HepG2 (cell line): ENCODE results near the gene ATP9A. TPM values are rescaled to one million over a fixed set of nuclear protein-coding genes. Genes with fewer than 3 reads are reported as not detected.

ENCODE experiments used
- ATAC-seq: fragments of 200-7000 bp; cut with Tn5 transposase; 3 replicates; pipeline ENCODE4 v1.9.1; 2020; ENCODE audit warnings: mild to moderate bottlenecking, moderate library complexity
- BruUV-seq: library from RNA; stranded (reverse); fragments of 400-500 nt; replicated peaks from 2 replicates; lab custom pipeline; 2021; lab: Mats Ljungman, UMichigan
- CTCF ChIA-PET: fragments of 300-600 bp; formaldehyde crosslinking; extraction: SDS; loops from one replicate; lab custom pipeline; 2021; ENCODE audit warnings: low total read pairs, inconsistent platforms, low intra/inter-chr PET ratio; lab: Yijun Ruan, JAX
- POLR2A ChIA-PET: fragments of 350-600 bp; sonication (Branson Sonifier 250); formaldehyde crosslinking; loops from one replicate; lab custom pipeline; 2020; ENCODE audit warnings: antibody characterized with exemption, inconsistent platforms; lab: Yijun Ruan, JAX
- DNase-seq: peaks from one replicate; pipeline ENCODE4 v3.0.0-alpha.2; 2015; ENCODE audit warnings: low spot score
- FAIRE-seq: peaks from 3 replicates; lab custom pipeline; 2011; peaks lifted over from hg19 to GRCh38; lab: Jason Lieb, UNC
- H2AFZ ChIP-seq: one replicate; pipeline ENCODE4 v1.6.1; 2011; ENCODE audit warnings: low read length, inconsistent platforms
- H3K27ac ChIP-seq: fragments of 300-600 bp; 3 replicates; pipeline ENCODE4 v1.8.0; 2011; ENCODE audit warnings: mixed run types, mild to moderate bottlenecking, mixed read lengths, low read length, inconsistent platforms; ENCODE audit not compliant: insufficient read depth; ENCODE audit errors: extremely low read length
- H3K27me3 ChIP-seq, 2 experiments: fragments of 200-600 bp in 1 of 2; 2 replicates in 1 of 2; 3 replicates in 1 of 2; pipeline versions ENCODE4 v1.6.0 to v1.8.0; 2011; ENCODE audit warnings: low read length in 2 of 2, mild to moderate bottlenecking in 2 of 2, moderate library complexity in 2 of 2, inconsistent platforms in 1 of 2; ENCODE audit not compliant: insufficient read depth in 2 of 2, control insufficient read depth in 1 of 2
- H3K36me3 ChIP-seq, 2 experiments: fragments of 200-600 bp in 1 of 2; replicated peaks in 1 of 2; 2 replicates in 1 of 2; 3 replicates in 1 of 2; pipeline versions ENCODE4 v1.5.1 to v1.8.0; 2011; ENCODE audit warnings: low read length in 2 of 2, inconsistent platforms in 1 of 2; ENCODE audit not compliant: insufficient read depth in 2 of 2, control insufficient read depth in 1 of 2
- H3K4me1 ChIP-seq: 2 replicates; pipeline ENCODE4 v1.5.1; 2012; ENCODE audit warnings: low read length, inconsistent platforms; ENCODE audit not compliant: insufficient read depth
- H3K4me2 ChIP-seq: 2 replicates; pipeline ENCODE4 v1.6.0; 2011; ENCODE audit warnings: low read depth, low read length, inconsistent platforms
- H3K4me3 ChIP-seq, 3 experiments: fragments of 200-600 bp in 1 of 3; sonication (generic), shearing (Covaris generic) in 1 of 3; replicated peaks in 1 of 3; 2 replicates each; pipeline ENCODE4 v1.5.1; 2011 to 2016; ENCODE audit warnings: low read length in 3 of 3, inconsistent platforms in 2 of 3, low read depth in 2 of 3, mild to moderate bottlenecking in 2 of 3, control low read depth in 1 of 3, mixed read lengths in 1 of 3; ENCODE audit not compliant: insufficient read depth in 1 of 3
- H3K79me2 ChIP-seq: one replicate; pipeline ENCODE4 v1.6.1; 2011; ENCODE audit warnings: low read length, inconsistent platforms; ENCODE audit not compliant: insufficient read depth
- H3K9ac ChIP-seq: 2 replicates; pipeline ENCODE4 v1.6.0; 2011; ENCODE audit warnings: mild to moderate bottlenecking, low read depth, low read length, inconsistent platforms; ENCODE audit not compliant: insufficient read depth
- H3K9me3 ChIP-seq: 2 replicates; pipeline ENCODE4 v1.5.1; 2012; ENCODE audit warnings: mild to moderate bottlenecking, low read length
- H4K20me1 ChIP-seq: 2 replicates; pipeline ENCODE4 v1.6.0; 2011; ENCODE audit warnings: inconsistent platforms, mild to moderate bottlenecking, low read length, moderate library complexity; ENCODE audit not compliant: insufficient read depth
- ASH2L ChIP-seq: fragments of 300-600, 200-600 bp; sonication (generic); IDR thresholded peaks from 2 replicates; pipeline ENCODE4 v1.7.0; 2017; ENCODE audit warnings: low read depth, mild to moderate bottlenecking, moderate library complexity, mixed read lengths, low read length; ENCODE audit not compliant: insufficient read length
- FOXC1 ChIP-seq: sonication (generic); formaldehyde crosslinking; IDR thresholded peaks from 2 replicates; pipeline ENCODE4 v1.8.0; 2022; ENCODE audit warnings: mild to moderate bottlenecking, missing genetic modification reagents, borderline replicate concordance
- FOXP1 ChIP-seq, 2 experiments: fragments of 450-650 bp in 1 of 2; IDR thresholded peaks; 2 replicates each; pipeline ENCODE4 v1.6.1; 2017 to 2018; ENCODE audit warnings: antibody characterized with exemption in 1 of 2
- MAFK ChIP-seq, 2 experiments: IDR thresholded peaks in 1 of 2; conservative IDR thresholded peaks in 1 of 2; 2 replicates each; pipeline ENCODE4 v1.6.1; 2011; ENCODE audit warnings: improper control_type of control experiment in 2 of 2, low read length in 2 of 2
- MIER2 ChIP-seq: IDR thresholded peaks from 2 replicates; pipeline ENCODE4 v1.6.1; 2016; ENCODE audit warnings: missing biosample characterization, missing genetic modification reagents
- NCOA2 ChIP-seq: sonication (generic); formaldehyde crosslinking; IDR thresholded peaks from 2 replicates; pipeline ENCODE4 v1.8.0; 2022; ENCODE audit warnings: inconsistent platforms
- NFIB ChIP-seq: sonication (generic); formaldehyde crosslinking; IDR thresholded peaks from 2 replicates; pipeline ENCODE4 v1.9.0; 2021; ENCODE audit warnings: missing genetic modification reagents, mild to moderate bottlenecking, borderline replicate concordance
- RBM39 ChIP-seq: fragments of 200-400 bp; formaldehyde crosslinking; IDR thresholded peaks from one replicate; pipeline ENCODE4 v1.6.1; 2018; ENCODE audit warnings: antibody characterized with exemption, mild to moderate bottlenecking, low read depth, low read length; ENCODE audit not compliant: poor library complexity, severe bottlenecking
- SIX4 ChIP-seq: sonication (generic); formaldehyde crosslinking; IDR thresholded peaks from 2 replicates; pipeline ENCODE4 v1.4.0; 2020; ENCODE audit warnings: missing genetic modification reagents
- SP5 ChIP-seq: IDR thresholded peaks from 2 replicates; pipeline ENCODE4 v1.6.1; 2016; ENCODE audit warnings: low read depth, borderline replicate concordance
- STAG1 ChIP-seq: sonication (generic); formaldehyde crosslinking; IDR thresholded peaks from 2 replicates; pipeline ENCODE4 v1.4.0; 2020; ENCODE audit warnings: missing genetic modification reagents
- XRCC5 ChIP-seq: fragments of 200-400 bp; formaldehyde crosslinking; optimal IDR thresholded peaks from 2 replicates; pipeline ENCODE3; 2017; ENCODE audit warnings: mild to moderate bottlenecking, low read length
- ZMYM4 ChIP-seq: sonication (generic); formaldehyde crosslinking; IDR thresholded peaks from 2 replicates; pipeline ENCODE4 v1.8.1; 2023; ENCODE audit warnings: mild to moderate bottlenecking, missing genetic modification reagents
- ZNF12 ChIP-seq: sonication (generic); formaldehyde crosslinking; IDR thresholded peaks from 2 replicates; pipeline ENCODE4 v1.5.0; 2020; ENCODE audit warnings: missing genetic modification reagents
- ZNF225 ChIP-seq: sonication (generic); formaldehyde crosslinking; IDR thresholded peaks from 2 replicates; pipeline ENCODE4 v1.4.0; 2020; ENCODE audit warnings: mild to moderate bottlenecking, missing genetic modification reagents
- ZNF572 ChIP-seq: sonication (generic); formaldehyde crosslinking; IDR thresholded peaks from 2 replicates; pipeline ENCODE4 v1.5.1; 2020; ENCODE audit warnings: mild to moderate bottlenecking, missing genetic modification reagents
- ZNF605 ChIP-seq: sonication (generic); formaldehyde crosslinking; IDR thresholded peaks from 2 replicates; pipeline ENCODE4 v1.8.0; 2022; ENCODE audit warnings: mild to moderate bottlenecking, missing genetic modification reagents
- ZNF644 ChIP-seq: IDR thresholded peaks from 2 replicates; pipeline ENCODE4 v1.6.1; 2016; ENCODE audit warnings: low read depth
- ZNF713 ChIP-seq: sonication (generic); formaldehyde crosslinking; IDR thresholded peaks from 2 replicates; pipeline ENCODE4 v1.4.0; 2020; ENCODE audit warnings: mild to moderate bottlenecking, missing genetic modification reagents
- ZNF841 ChIP-seq: sonication (generic); formaldehyde crosslinking; IDR thresholded peaks from 2 replicates; pipeline ENCODE4 v1.8.1; 2023; ENCODE audit warnings: missing genetic modification reagents, borderline replicate concordance
- WGBS: methylation state at CpG from one replicate; pipeline ENCODE4 v1.1.6; 2017; ENCODE audit warnings: low lambda C conversion rate; 5-methylcytosine and 5-hydroxymethylcytosine counted together
- in situ Hi-C: cut with HindIII; loops from 2 replicates; pipeline ENCODE4 v1.10.0; 2017; ENCODE audit warnings: low pct_unique_long_range_greater_than_20kb; ENCODE audit not compliant: extremely low pct_ligation_motif_present
- intact Hi-C: fragments of 100-400 bp; cut with micrococcal nuclease; formaldehyde crosslinking; loops from one replicate; pipeline ENCODE4 v1.10.0; 2022; ENCODE audit not compliant: unreplicated experiment
- polyA plus RNA-seq, 8 experiments: library from polyadenylated mRNA; depleted of rRNA in 3 of 8; stranded (reverse) in 7 of 8; unstranded in 1 of 8; fragments of >200 nt; fragmentation: Illumina TruSeq in 4 of 8; extraction: Trizol in 4 of 8; gene quantifications; 2 replicates each; pipeline versions ENCODE4 v1.2.1 to v1.2.3, GENCODE V29; 2011 to 2016; ENCODE audit warnings: low read depth in 4 of 8, missing spikeins in 1 of 8, mixed read lengths in 1 of 8; ENCODE audit not compliant: insufficient read depth in 1 of 8
- total RNA-seq, 5 experiments: library from RNA; depleted of rRNA; stranded (reverse); fragments of >200 nt; fragmentation: Illumina TruSeq; extraction: Trizol; gene quantifications; 2 replicates each; pipeline ENCODE4 v1.2.3, GENCODE V29; 2016; ENCODE audit warnings: low read depth in 1 of 5
- TF ChIP-seq, protein P1 (sequence below): sonication (generic); formaldehyde crosslinking; IDR thresholded peaks from 2 replicates; pipeline ENCODE4 v1.4.0; 2020; ENCODE audit warnings: mild to moderate bottlenecking, missing genetic modification reagents
- TF ChIP-seq, protein P2 (sequence below): sonication (generic); formaldehyde crosslinking; IDR thresholded peaks from 2 replicates; pipeline ENCODE4 v1.4.0; 2020; ENCODE audit warnings: missing genetic modification reagents, borderline replicate concordance

The ATP9A gene
- total and polyA plus RNA-seq, 2 of the 13 experiments (the other 11 are each of a cell fraction or from before 2014, with no cell fraction given) = 11.8 to 18.5 TPM

DNA sequence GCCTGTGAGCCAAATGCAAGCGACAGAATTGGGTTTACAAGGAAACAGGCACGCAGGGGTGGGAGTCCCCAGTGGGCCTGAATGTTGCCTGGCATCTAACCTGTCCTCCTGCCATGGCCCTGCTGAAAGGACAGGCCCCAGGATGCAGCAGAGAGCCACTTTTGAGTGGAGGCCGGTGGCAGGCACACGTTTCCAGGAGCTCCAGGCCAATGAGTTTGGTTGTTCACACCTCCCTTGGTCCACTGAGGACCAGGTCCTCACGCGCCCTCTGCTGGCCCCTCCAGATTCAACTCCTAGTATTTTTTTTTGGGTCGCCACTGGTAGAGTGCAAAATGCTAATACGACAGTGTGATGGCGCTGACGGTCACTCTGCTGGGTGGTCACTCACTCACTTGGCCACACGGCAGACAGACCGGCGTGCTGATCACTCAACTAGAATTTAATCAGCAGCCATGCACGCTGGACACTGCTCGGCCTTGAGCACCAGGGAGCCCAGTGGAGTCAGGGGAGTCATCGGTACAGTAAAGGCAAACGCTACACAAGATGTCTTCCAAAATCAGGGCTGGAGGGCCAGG is 143.9 kb downstream of the ATP9A start:
- Histone ChIP-seq H3K4me1 (peaks cover 14% of the 10 kb centered on the region), H3K9me3 (no peaks in the 10 kb centered on the region), H4K20me1 (no peaks in the 10 kb centered on the region), H3K27ac (no peak overlapping the region), H2AFZ (no peak overlapping the region), H3K79me2 (no peaks in the 10 kb centered on the region), H3K4me3 (no peak overlapping the region), H3K27me3 (no peaks in the 10 kb centered on the region), H3K4me2 (no peak overlapping the region), H3K9ac (no peak overlapping the region), H3K36me3 (peaks cover 19 to 20% of the 10 kb centered on the region in 2 experiments; a peak in 4 of 5 replicates)
- DNase-seq (peak; percentile 59), FAIRE-seq (peak; percentile 72), ATAC-seq (peak; percentile 71)
- CTCF ChIA-PET = interaction anchor here (0.8 to 3.1 kb wide), 5 partner anchors 15 to 459 kb away, joined by 3 to 33 read pairs (median 5); no protein-coding TSS in a partner anchor
- in situ Hi-C loops = no loop called here
- BruUV-seq = no TSS peak
- intact Hi-C loops = loop anchor here (1.0 to 10.0 kb wide), 2 partner anchors 252 to 639 kb away; no protein-coding TSS in a partner anchor
- 78% methylated on average over 15 of the region's 17 CpGs for WGBS
- POLR2A ChIA-PET = no interaction called here
- TF ChIP-seq FOXP1 (IDR thresholded peaks at IDR 0.05) (no peak), FOXP1 (CRISPR knock-in tag; IDR thresholded peaks at IDR 0.05) (no peak), MAFK (conservative IDR thresholded peaks at IDR 0.05 in 1 of 2, IDR thresholded peaks at IDR 0.05 in 1 of 2; ENCODE audit: low read length in 2 of 2) (no peak), RBM39 (peak; percentile 44), FOXC1 (CRISPR knock-in tag) (0 out of 2 replicates have a peak, but pooled peaks have one; percentile 45), SIX4 (CRISPR knock-in tag) (no peak), XRCC5 (peak; percentile 85), NCOA2 (CRISPR knock-in tag) (peak; percentile 47; the same call in 1 of the 2 replicates), ZNF12 (no peak), ASH2L (no peak), NFIB (no peak), ZNF605 (CRISPR knock-in tag) (0 out of 2 replicates have a peak, but pooled peaks have one; percentile 64), ZNF572 (peak; percentile 82; the same call in 1 of the 2 replicates), STAG1 (CRISPR knock-in tag) (peak; percentile 78), ZNF644 (CRISPR knock-in tag) (no peak), ZMYM4 (CRISPR knock-in tag) (peak; percentile 37), ZNF841 (no peak), MIER2 (CRISPR knock-in tag) (0 out of 2 replicates have a peak, but pooled peaks have one; percentile 8), ZNF225 (peak; percentile 77; the same call in 1 of the 2 replicates), SP5 (CRISPR knock-in tag) (no peak), ZNF713 (no peak)
- TF ChIP-seq, protein P1, sequence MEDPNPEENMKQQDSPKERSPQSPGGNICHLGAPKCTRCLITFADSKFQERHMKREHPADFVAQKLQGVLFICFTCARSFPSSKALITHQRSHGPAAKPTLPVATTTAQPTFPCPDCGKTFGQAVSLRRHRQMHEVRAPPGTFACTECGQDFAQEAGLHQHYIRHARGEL (CRISPR knock-in tag) = no peak
- TF ChIP-seq, protein P2, sequence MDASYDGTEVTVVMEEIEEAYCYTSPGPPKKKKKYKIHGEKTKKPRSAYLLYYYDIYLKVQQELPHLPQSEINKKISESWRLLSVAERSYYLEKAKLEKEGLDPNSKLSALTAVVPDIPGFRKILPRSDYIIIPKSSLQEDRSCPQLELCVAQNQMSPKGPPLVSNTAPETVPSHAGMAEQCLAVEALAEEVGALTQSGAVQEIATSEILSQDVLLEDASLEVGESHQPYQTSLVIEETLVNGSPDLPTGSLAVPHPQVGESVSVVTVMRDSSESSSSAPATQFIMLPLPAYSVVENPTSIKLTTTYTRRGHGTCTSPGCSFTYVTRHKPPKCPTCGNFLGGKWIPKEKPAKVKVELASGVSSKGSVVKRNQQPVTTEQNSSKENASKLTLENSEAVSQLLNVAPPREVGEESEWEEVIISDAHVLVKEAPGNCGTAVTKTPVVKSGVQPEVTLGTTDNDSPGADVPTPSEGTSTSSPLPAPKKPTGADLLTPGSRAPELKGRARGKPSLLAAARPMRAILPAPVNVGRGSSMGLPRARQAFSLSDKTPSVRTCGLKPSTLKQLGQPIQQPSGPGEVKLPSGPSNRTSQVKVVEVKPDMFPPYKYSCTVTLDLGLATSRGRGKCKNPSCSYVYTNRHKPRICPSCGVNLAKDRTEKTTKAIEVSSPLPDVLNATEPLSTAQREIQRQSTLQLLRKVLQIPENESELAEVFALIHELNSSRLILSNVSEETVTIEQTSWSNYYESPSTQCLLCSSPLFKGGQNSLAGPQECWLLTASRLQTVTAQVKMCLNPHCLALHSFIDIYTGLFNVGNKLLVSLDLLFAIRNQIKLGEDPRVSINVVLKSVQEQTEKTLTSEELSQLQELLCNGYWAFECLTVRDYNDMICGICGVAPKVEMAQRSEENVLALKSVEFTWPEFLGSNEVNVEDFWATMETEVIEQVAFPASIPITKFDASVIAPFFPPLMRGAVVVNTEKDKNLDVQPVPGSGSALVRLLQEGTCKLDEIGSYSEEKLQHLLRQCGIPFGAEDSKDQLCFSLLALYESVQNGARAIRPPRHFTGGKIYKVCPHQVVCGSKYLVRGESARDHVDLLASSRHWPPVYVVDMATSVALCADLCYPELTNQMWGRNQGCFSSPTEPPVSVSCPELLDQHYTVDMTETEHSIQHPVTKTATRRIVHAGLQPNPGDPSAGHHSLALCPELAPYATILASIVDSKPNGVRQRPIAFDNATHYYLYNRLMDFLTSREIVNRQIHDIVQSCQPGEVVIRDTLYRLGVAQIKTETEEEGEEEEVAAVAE (CRISPR knock-in tag) = no peak
